GM18520 (cell line): ENCODE data around the gene RASA3.

ENCODE experiments used
- ATAC-seq: cut with Tn5 transposase; IDR thresholded peaks from one replicate; pipeline ENCODE4 v1.9.1; 2021; ENCODE audit not compliant: unreplicated experiment

RASA3 gene

GRCh38 chr13:114010401-114011101, 121.9 kb downstream of the RASA3 start:
- ATAC-seq = no peak

- no peak for ATAC-seq
Measured at GRCh38 chr13:114009590-114010400, 122.6 kb downstream of the RASA3 start.

- no peak for ATAC-seq
Measured at GRCh38 chr13:114008964-114009589, 123.3 kb downstream of the RASA3 start.

- ATAC-seq = no peak
Measured at GRCh38 chr13:114007566-114007965, 124.9 kb downstream of the RASA3 start.

- no peak for ATAC-seq
Measured at GRCh38 chr13:114005206-114005724, 127.2 kb downstream of the RASA3 start.

GRCh38 chr13:114004420-114005205, 127.8 kb downstream of the RASA3 start:
- no peak for ATAC-seq

GRCh38 chr13:114002771-114003321, 129.6 kb downstream of the RASA3 start:
- ATAC-seq = no peak

GRCh38 chr13:114002009-114002544, 130.3 kb downstream of the RASA3 start:
- no peak for ATAC-seq

- no peak for ATAC-seq
Measured at GRCh38 chr13:114001331-114002008, 131.0 kb downstream of the RASA3 start.

GRCh38 chr13:114000151-114001040, 132.0 kb downstream of the RASA3 start:
- ATAC-seq = no peak

- no peak for ATAC-seq
Measured at GRCh38 chr13:113999618-113999910, 132.9 kb downstream of the RASA3 start.

- ATAC-seq = no peak
Measured at GRCh38 chr13:113998781-113999617, 133.4 kb downstream of the RASA3 start.

GRCh38 chr13:113997845-113998751, 134.3 kb downstream of the RASA3 start:
- no peak for ATAC-seq

GRCh38 chr13:113996912-113997745, 135.3 kb downstream of the RASA3 start:
- ATAC-seq = no peak

GRCh38 chr13:113996081-113996911, 136.1 kb downstream of the RASA3 start:
- no peak for ATAC-seq
